Muscle of arm (tissue), 12 donors: ENCODE measurements around the gene TRIM44. TPM values are rescaled to one million over a fixed set of nuclear protein-coding genes. Genes with fewer than 3 reads are reported as not detected.
"Not testable (repeated sequence)": the region's sequence is repeated elsewhere in the genome, so short reads cannot be mapped to it uniquely, and the experiment has no call there.

Source experiments
- DNase-seq: peaks from one replicate; pipeline ENCODE4 v3.0.0-alpha.2; 2013
- polyA plus RNA-seq, 12 donors: library from polyadenylated mRNA; unstranded; fragments of 120-200 nt; gene quantifications; one replicate each; pipeline ENCODE4 v1.2.1, GENCODE V29; 2013; ENCODE audit not compliant: insufficient read length in 12 of 12

TRIM44 gene
- polyA plus RNA-seq, 12 donors, result 38.8 to 53.2 (median 49.3) TPM

DNA sequence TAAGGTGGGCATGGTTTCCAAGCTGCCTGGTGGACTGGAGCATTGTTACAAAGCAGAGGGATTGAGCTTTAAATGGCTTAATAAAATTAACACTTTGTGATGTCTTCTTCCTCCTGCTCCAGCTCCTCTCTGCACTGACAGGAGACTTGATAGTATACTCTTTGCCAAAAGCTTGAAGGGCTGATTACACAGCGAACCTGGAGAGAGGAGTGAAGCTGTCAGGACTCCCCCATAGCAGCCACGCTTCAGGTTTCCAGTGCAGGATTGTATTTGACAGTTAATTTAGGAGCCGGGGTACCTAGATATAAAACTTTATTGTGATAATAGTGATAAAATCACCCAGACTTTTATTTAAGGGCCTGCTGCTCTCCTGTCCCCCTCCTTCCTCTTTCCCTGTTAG is 50.0 kb downstream of the TRIM44 start:
- DNase-seq, result no peak

DNA sequence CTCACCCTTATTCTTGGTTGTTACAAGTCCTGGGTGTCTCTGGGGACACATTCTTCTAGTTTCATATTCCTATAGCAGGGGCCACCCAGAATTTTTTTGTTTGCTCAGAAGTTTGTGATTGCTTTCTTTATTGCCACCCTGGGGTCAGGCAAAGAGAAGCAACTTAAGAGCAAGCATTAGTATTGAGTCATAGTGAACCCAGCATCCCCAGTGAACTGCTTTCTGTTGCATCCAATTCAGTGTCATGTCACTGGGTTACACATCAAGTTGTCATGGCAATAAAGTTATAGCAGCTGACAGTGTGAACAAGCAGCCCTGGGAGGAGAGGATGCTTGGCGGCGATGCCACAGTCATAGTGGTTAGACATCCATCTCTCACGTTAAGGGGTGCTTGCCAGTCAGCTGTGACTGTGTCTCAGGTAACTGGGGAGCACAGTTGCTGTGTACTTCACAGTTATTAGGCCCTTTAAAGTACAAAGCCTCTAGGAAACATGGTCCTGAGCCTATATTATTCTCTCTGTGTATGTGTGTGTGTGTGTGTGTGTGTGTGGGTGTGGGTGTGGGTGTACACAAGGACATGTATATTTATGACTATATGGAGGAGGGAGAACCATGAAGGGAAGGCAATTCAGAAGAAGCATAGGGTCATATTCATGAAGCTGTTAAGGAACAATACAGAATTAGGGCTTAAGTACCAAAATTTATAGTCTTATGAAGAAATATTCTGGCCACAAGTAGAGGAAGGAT is 52.5 kb downstream of the TRIM44 start:
- no peak for DNase-seq

DNA sequence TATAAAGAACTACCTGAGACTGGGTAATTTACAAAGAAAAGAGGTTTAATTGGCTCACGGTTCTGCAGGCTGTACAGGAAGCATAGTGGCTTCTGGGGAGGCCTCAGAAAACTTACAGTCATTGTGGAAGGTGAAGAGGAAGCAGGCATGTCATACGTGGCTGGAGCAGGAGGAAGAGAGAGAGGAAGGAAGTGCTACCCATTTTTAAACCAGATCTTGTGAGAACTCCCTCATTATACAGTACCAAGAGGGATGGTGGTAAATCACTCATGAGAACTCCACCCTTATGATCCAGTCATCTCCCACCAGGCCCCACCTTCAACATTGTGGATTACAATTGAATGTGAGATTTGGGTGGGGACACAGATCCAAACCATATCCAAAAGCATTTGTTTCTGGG is 53.1 kb downstream of the TRIM44 start:
- not testable (repeated sequence) for DNase-seq

DNA sequence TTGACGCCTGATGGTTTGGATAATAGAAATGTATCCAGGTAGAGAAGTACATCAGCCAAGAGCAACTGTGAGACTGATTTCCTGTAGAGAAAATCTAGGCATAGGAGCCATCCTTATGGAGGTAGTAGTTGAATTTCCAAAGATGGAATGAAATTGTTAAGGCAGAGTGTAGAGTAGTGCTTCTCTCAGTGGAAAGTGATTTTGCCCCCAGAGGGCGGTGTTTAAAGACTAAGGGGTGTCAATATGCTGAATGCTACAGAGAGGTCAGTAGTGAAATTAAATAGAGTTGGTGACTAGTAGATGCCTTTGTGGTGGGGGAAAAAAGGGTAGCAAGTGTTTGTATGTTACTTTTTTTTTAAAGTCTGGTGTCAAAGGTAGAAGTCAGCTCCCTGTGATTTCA is 54.5 kb downstream of the TRIM44 start:
- DNase-seq, result no peak

DNA sequence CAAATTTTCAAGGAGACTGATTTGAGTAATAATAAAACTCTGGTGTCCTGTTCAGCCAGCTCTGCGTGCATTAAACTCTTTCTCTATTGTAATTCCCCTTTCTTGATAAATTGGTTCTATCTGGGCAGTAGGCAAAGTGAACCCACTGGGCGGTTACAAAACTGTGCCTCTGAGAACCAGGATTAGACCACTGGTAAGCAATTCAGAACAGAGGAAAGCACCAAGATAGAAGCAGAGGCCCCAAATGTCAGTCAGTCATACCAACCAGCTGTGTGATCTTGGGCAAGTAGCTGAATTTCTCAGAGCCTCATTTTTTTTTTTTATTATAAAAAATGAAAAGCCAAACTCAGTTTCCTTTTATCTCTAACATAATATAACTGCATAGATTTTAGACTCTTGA is 54.9 kb downstream of the TRIM44 start:
- no peak for DNase-seq

DNA sequence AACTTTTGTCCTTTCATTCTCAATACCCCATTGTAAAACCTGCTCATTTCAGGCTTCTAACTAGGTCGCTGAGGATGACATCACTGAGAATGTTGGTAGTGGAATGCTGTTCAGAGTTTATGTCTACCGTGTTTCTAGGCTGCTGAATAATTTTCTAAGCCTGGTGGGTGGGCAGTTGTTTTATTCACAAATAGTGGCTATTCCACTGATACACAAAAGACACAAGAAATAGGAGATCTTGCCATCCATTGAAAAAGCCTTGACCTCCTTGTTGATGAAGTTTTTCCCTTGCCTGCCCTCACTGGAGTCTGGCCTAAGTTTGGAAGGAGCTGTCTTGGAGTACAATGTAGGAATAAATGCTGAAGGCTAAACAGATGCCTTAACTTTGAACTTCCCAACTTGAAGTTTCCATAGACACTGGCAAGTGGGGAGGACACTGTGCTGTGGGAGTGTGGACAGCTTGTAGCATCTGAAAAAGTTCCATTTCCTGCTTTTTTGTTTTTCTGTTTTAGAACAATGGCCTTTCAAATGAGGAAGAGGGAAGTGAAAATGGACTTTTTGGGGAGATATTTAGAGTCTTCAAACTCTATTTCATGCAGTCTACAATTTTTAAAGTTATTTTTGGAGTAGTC is 59.2 kb downstream of the TRIM44 start:
- no peak for DNase-seq

DNA sequence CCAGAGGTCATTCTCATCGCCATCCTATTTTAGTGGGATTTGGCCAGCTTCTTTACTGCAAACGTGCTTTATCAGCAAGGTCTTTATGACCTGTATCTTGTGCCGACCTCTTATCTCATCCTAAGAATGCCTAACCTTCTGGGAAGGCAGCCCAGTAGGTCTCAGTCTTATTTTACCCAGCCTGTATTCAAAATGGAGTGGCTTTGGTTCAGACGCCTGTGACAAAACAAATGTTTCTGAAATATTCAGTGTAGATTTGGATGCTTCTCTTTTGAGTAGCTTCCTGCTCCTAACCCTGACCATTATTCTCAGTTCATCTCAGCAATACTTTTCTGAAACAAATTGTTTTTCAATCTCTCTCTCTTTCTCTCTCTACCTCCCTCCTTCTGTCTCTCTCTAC is 60.1 kb downstream of the TRIM44 start:
- no peak for DNase-seq

DNA sequence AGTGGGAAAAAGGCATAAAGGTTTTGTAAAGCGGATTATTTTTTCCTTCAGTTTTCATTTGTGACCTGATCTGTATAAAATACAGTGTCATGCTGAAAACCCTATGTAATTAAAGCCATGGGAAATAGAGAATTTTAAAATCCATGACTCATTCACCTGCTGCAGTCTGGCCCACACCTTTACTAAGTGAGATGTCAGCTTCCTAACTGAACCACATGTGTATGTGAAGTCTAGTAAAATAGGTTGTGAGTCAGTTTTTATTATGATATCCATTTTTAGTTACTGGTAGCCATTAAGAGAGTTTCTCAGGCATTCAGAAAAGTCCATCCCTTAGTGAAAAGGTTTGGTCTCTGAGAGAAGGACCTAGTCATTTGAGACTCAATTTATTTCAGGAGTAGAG is 60.9 kb downstream of the TRIM44 start:
- DNase-seq, result no peak

DNA sequence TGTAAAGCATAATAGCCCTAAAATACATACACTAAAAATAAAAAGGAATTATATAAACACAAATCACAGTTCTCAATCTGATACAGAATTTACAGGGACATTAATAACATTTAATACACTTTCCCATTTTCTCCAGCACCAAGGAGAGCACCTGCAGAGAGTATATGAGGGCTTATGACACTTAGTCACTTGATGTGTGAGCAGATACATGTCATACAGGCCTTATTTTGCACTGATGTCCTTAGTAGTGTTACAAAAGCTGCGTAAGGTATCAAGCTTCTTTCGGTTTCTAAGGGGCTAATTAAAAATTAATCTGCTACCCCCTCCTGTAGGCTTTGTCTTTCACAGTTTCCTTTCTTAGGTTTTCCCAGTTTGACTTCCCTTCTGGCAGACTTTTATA is 61.3 kb downstream of the TRIM44 start:
- DNase-seq, result no peak

DNA sequence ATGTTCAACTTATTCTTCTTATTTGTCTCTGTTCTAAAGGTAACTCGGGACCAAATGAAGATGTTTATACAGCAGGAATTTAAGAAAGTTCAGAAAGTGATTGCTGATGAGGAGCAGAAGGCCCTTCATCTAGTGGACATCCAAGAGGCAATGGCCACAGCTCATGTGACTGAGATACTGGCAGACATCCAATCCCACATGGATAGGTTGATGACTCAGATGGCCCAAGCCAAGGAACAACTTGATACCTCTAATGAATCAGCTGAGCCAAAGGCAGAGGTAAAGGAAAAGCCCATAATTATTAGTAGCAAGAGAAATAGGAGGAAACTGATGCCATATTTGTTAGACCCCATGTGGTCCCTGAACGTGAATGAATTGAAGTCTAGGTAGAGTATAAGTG is 63.3 kb downstream of the TRIM44 start:
- DNase-seq, result no peak

DNA sequence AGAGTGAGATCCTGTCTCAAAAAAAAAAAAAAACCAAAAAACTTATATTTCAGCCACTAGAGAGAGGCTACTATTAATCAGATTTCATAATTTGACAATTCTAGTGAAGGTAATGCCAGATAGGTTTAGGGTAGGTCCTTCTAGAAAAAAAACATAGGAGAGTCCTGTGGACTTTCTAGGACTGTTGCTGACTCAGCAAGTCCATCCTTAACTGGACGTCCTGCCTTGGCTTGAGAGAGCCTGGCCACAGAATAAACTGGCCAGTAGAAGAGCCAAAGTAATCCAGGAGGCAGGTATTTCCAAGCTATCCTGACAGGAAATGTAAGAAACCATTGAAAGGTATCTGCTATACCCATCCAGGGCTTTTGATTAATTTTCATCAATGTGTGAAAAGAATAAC is 64.6 kb downstream of the TRIM44 start:
- no peak for DNase-seq

DNA sequence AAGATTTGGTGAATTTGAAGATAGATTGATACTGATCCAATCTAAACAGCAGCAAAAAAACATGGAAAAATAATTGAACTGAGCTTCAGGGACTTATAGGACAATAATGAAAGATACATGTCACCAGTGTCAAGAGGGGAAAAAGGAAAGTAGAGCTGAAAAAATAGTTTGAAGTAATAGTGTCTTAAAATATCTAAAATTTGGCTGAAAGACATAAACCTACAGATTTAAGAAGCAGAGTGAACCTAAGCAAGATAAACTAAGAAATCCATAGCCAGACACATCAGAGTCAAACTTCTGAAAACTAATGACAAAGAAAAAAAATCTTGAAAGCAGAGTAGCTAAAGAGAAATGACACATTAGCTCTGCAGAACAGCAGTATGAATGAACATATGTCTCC is 67.7 kb downstream of the TRIM44 start:
- DNase-seq, result no peak

DNA sequence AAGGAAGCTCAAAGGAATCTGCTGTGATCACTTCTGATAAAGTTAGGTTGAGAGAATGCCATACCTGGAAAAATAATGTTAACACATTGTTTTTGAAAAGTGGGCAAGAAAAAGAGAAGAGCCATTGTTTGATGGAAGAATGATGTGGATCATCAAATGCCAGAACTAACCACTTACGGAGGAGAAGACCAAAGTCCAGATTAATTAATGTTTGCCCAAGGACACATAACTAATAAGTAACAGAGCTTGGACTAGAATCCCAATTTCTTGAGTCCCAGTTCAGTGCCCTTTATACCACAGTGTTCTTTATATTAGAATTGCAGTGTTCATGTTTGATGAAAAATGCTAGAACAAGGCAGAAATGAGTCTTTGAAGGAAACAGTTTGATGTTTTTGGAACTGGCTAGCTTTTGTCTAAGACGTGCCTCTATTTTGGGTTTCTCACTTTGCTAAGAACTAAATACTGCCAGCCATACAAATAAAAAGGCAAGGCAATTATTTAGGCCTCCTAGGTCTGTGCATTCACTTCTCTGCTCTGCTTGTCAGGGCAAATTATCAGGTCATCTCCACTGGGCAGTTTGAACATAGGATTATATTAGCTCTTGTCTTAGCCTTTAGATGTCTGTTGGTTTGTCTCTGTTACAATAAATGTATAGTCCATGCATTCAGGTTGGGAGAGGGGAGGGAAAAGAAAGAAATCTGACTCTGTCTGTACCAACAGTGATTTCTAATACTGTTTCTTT is 72.3 kb downstream of the TRIM44 start:
- DNase-seq, result no peak

DNA sequence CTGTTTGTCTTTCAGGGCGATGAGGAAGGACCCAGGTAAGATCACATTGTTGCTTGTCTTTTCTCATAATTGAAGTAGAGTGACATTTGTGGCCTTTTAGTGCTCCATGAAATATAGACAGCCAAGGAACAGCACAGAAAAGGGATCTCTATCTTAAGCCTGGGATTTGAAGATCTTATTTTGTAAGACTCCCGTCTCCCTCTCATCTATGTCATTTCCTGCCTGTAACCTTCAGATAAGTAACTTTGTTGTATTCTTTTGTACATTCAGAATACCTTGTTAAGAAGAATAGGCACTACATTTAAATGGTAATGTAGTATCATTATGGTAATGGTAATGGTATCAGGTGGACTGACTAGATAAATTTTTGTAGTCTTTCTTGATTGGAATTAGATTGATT is 72.8 kb downstream of the TRIM44 start:
- DNase-seq, result no peak

DNA sequence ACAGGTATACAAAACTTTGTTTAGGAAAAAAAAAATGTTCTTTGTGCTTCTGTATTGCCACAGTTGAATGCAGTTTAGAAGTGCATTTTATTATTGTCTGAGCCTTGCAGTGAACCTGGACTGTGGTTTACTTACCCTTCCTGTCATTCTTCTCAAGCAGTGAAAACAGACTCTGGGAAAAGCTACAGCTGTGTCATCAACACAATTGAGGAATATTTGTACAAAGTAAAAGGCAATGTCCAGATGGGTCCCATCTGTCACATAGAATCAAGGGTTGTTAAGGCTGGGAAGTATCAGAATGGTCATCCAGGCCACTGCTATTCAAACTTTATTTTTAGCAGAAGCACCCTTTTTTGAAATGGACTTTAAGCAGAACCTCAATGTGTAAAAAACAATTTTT is 73.3 kb downstream of the TRIM44 start:
- no peak for DNase-seq

DNA sequence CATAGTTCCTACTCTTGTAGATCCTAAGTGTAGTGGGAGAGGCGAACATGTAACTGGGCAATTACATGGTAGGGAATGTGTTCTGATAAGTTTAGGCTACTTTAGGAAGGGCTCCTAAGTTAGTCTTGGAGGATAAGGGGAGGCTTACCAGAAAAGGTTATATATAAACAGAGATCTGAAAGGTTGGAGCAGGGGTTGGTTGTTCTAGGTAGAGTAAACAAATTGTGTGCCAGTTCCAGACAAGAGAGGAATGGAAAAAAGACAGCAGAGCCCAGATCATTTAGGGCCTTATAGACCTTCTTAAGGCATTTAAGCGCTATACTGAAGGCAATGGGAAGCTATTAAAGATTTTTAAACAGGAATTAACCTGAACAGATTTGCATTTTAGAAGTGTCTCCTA is 74.4 kb downstream of the TRIM44 start:
- no peak for DNase-seq

DNA sequence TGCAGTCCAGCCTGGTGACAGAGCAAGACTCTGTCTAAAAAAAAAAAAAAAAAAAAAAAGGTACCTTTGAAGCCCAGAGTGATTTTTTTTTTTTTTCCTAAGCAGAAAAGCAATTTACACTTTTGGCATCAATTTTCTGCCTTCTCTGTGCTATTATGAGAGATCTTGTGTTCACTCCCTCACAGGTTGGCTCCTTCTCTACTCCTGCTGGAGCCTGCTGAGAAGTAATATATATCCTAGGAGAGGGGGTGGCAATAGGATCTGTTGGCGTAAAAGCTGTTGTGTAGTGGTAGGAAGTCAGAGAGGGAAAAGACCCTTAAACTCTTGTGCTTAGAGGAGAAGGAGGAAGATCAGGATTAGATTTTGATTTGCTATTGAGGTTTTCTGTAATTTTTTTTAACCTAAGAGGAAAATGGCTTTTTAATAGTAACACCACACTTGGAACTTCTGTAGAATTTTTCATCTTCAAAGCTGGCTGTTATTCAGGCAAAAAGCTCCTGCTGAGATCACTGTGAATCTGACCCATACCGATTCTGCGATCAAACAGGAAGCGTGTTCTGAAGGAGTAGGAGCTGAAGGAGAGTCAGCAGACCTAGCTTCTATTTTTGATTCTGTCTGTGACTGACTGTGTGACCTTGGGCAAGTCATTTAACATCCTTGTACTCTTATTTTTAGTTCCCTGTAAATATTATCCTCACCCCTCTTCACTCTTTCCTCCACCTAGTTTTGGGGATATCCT is 77.7 kb downstream of the TRIM44 start:
- no peak for DNase-seq

DNA sequence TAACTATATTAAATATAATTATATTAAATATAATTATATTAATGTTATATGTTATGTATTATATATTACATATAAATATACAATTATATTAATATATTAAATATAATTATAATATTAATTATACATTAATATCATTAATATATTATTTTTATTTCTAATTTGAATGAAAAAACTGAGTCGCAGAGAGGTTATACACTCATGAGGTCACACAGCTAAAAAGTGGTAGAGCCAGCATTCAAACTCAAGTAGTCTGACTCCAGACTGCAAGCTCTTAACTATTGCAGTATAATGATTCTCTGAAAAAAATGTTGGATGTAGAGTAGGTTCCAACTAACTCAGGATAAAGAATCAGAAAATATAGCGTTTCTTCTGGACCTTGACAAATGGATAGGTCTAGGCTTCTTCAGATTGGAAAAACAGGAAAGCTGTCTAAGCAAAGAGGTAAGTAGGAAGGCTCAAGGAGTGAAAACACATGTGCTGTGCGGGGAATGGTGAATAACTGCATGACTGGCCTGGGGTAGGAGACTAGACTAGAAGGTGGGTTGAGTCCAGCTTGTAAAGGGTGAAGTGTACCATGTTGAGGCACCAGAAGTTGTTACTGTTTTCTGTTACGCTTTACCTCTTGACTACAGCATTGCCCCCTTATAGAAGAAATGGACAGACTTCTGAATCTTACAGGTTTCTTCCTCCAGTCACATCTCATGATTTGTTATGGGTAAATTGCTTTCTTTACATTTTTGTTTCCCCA is 80.3 kb downstream of the TRIM44 start:
- DNase-seq, result no peak

DNA sequence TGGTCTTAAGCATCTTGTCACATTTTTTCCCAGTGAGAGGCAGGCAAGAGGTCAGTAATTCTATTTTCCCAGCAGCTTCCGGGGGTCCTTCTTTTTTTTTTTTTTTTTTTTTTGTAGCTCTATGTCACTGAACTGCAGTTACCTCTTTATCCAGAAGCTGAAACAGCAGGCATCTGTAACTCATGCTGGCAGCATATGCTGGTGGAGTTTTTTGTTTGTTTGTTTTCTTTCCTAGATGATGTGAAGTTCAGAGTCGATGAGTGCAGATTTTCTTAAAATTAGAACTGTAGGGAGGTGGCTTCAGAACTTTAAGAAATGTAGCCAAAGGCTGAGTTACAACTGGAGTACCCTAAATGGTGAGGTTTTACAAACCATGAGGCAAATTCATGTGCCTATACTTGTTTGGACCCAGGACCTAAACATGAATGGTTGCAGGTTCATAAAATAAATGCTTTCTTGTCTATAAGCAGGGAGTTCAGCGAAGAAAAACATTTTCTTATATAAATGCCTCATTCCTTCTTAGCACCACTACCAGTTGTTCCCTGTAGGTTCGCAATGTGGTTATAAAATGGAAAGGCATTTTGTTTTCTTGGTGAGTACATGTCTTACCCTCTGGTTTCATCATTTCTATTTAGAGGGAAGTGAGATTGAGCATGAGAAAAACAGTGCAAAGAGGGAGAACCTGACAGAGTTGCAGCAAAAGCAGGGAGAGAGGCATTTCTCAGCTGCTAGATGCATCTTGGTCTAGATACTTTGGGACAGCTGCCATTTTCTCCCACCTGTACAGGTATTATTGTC is 84.0 kb downstream of the TRIM44 start:
- no peak for DNase-seq

DNA sequence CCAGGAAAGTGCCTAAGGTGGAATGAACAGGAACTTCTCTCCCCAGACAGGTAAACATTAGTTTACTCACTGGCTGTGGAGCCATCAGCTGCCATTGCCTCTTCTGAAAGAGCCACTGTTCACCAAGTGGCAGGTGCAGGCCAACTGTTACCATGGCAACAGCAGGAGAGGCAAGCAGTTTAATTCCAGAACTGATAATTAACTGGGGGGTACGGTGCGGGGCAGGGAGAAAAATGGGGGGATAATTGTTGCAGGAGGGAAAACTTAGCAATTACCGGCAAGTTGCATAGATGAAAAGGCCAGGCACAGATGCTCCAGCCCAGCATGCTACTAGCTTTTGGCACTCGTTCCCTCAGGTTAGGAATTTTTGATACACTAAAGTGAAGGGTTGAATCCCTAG is 85.1 kb downstream of the TRIM44 start:
- no peak for DNase-seq

DNA sequence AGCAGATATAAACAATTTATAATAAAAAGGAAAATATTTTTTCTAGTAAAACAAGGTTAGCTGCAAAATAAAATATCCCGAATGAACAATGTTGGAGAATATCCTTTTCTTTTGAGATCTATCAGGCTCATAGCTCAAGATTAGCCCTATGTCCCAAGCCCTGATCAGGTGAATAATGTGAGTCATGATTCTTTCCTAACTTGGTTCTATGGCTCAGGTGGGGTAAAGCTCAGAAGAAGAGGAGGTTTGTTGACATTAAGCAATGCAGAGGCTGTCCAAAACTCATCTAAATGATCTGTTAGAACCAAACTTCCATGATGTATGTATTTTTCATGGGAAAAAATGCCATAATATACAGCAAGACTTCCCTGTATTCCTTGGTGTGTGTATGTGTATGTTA is 86.1 kb downstream of the TRIM44 start:
- DNase-seq, result no peak
